GM18907 (cell line): ENCODE data around the gene S100A9.

Experiments
- ATAC-seq: cut with Tn5 transposase; IDR thresholded peaks from one replicate; pipeline ENCODE4 v1.9.1; 2021; ENCODE audit warnings: mild to moderate bottlenecking, moderate library complexity; ENCODE audit not compliant: unreplicated experiment

S100A9 gene

DNA sequence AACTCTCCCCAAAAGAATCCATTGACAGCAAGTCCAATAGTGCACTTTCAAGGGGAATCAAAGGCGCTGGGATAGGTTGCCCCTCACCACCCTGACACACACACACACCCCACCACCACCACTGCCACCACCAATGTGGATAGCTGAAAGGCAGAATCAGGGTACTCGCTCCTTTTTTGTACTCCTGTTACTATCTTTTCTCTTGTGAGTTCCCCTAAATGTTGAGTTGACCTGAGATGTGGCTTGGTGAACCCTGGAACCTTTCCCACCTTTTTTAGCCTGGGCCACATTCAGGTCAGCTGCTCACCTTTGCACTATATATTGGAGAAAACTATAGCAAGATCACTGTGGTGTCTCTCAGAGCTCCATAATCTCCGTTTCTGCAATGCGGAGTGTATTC, 29.3 kb downstream of the S100A9 start:
- no peak for ATAC-seq

DNA sequence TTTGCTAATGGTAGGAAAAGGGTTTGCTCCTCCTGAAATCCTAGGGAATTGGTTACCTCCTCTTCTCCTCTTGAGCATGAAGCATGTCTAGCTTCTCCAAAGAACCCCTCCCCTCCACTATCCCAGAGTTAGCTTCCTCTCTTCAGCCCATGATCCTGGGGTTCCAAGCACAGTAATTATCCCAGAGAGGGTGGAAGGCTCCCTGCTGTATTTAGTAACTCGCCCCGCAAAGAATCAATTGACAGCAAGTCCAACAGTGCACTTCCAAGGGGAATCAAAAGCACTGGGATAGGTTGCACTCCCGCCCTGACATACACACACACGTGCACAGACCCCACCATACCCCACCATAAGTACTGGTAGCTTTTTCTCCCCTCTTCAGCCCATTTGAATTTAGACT, 30.1 kb downstream of the S100A9 start:
- ATAC-seq, result no peak

DNA sequence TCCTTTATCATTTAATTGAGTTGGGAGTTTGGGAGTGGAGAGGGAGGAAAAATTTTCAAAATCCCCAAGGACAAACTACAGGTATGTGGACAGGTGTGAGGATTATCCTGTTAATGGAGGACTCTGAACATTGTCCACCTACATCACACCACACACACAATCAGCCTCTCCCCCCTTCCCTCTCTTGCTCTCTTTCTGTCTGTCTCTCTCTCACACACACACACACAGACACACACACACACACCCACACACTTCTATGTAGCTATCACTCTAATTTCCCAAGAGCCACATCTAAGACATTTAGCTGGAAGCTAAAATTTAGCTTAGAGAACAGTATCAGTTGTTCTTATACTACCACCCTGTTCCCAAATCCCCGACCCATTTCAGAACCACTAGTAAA, 31.7 kb downstream of the S100A9 start:
- ATAC-seq, result no peak

DNA sequence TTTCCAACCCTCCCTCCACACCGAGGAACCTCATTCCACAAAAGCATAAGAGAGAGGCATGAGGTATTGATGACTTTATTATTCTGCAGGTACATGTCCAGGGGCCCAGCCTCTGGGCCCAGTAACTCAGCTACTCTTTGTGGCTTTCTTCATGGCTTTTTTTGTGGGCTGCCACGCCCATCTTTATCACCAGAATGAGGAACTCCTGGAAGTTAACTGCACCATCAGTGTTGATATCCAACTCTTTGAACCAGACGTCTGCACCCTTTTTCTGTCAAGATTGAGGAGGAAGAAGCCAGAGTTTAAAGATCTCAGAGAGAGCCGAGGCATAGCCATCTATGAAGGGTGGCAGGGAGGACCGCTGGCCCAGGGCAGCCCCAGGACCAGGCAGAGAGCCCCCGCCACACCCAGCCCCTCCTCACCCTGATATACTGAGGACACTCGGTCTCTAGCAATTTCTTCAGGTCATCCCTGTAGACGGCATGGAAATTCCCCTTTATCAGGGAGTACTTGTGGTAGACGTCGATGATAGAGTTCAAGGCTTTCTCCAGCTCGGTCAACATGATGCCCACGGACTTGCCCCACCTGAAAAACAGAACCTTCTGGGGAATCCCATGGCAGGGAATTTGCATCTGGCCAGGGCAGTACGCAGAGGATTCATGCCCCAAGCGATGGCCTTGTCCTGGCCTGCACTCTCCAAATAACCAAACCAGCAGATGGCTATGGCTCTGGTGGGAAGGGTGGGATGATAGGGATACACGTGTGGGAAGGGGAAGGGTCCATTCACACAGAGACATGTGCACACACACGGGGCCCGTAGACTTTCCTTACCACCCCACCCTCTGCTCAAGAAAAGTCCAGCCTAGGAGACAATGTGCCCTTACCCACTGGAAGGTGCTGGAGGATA, 32.6 kb downstream of the S100A9 start:
- ATAC-seq, result no peak

DNA sequence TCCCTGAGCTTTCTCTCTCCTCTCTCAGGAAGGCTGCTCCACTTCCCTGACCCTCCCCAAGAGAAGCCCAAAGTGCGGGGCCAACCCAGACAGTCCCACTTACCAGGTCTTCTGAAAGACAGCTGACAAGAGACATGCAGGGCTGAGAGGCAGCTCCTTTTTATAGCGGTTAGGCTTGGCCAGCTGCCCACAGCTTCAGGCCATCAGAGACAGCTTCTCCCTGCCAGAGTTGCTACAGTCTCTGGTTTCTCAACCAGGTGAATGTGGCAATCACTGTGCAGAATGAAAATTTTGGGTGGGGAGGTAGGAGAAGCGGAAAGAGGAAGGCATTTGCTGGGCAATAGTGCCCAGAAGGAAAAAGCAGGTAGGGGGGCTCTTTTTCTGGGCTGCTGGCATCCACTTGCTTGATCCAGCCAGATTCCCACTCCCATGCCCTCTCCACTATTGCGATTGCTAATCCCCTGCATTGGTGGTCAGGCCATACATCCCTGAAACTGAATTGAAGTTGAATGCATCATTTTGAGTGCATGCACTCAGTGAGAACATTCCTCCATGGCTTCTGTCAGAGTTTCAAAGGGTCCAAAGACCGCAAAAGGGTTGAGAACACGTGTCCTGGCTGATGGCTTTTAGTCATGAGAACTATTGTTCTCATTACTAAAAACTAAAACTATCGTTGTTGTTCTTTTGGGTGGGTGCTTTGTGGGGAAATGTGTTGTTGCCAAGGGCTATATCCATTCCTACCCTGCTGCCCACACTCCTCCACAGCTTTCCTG, 33.5 kb downstream of the S100A9 start, which contains the start of gene S100A8:
Gene S100A8, minus strand, starts transcription at position 136 of the 773 bp plus-strand sequence. CDS start 538 bp downstream, outside the sequence.
- no peak for ATAC-seq

DNA sequence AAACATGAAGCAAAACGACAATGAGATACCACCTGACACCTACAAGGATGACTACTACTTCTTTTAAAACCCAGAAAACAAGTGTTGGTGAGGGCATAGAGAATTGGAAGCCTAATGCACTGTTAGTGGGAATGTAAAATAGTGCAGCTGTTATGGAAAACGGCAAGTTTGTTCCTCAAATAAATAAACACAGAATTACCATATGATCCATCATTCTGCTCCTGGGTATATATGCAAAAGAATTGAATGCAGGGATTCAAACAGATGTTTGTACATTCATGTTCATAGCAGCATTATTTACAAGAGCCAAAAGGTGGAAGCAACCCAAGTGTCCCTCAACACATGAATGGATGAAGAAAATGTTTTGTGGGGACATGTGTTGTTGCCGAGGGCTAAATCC, 34.6 kb downstream of the S100A9 start:
- ATAC-seq, result no peak

DNA sequence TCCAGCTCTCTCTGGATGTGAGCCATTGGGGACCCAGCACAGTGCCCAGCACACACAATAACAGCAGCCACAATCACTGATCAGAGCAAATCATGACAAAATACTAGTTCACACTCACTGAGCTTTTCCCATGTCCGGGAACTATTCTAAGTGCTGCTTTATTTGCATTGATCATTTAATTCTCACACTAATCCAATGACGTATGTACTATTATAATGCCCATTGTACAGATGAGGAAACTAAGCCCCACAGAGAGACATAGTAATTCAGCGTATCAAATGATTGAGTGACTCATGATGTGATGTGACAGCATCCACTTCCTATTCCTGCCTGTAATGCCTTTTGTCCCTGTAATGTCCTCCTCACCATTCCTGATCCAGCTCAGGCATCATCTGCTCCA, 35.2 kb downstream of the S100A9 start:
- no peak for ATAC-seq

DNA sequence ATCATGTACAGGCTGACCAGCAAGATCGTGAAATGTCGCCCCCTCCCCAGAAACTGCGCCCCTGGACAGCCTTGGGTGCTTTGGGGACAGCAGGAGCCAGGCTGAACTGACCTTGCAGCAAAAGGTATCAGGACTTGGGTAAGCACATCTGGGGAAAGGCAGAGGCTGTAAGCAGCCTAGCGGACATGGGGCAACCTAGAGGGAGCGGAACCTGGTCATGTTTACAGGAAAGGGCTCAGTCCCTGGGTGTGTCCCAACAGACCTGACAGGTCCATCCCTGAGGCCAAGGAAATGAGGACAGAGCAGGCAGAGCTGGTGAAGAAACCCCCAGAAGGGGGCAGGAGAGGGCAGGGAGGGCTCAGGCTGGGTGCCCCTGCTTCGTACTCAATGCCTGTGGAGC, 36.3 kb downstream of the S100A9 start:
- ATAC-seq, result no peak

DNA sequence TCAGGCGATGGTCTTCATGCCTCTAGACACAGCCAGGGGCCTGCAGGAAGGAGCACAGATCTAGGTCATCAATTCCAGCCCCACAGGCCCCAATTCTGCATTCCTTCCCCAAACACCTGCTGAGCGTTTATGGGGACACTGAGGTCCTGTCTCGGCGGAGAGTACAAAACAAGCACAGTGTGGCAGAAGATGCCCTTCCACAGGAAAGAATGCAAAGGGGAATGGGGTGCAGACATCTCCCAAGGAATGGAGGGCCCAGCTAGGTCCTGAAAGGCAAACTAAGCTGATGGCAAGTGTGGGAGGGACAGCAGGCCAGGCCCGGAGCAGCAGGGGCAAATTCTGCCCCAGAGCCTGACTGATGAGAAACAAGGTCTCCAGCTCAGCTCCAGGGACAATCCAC, 36.7 kb downstream of the S100A9 start:
- ATAC-seq, result no peak

DNA sequence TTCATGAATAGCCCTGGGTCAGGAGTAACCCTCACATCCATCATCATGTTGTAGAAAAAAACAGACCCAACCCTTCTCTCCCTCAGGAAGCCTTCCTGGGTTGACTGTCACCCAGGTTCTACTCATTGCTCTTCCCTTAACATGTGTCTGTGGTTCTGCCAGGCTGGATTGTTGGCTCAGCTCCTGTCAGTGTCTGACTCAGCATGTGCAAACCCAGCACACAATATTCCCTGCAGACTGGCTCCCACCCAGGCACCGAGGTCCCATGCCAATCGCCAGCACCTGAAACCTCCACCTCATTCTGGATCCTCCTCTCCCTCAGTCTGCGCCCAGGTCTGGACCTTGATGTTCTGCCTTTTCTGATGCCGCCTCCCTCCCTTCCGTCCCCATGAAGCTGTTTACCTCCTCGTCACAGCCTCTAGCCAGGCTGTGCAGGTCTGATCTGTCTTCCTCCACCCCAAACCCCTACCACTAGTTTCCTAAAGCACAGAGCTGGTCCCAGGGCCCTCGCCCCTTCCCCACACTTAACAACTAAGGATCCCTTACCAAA, 37.6 kb downstream of the S100A9 start:
- ATAC-seq, result no peak

DNA sequence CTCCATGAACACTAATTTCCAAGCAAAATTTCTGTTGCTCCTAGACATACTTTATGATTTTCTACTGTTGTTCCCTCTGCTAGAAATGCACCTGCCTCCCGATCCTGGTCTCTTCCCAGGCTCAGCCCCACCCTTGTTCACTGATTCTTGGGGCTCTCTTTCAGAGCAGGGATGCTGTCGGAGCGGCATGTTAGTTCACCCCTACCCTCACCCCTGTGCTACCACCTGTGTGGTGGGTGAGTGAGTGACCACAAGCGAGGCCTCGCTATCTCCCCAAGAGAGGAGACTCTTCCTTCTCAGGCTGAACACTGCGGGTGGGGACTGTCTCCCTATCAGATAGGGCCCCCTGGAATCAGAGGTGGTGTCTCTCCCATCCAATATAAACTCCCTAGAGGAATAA, 38.1 kb downstream of the S100A9 start:
- ATAC-seq, result no peak

DNA sequence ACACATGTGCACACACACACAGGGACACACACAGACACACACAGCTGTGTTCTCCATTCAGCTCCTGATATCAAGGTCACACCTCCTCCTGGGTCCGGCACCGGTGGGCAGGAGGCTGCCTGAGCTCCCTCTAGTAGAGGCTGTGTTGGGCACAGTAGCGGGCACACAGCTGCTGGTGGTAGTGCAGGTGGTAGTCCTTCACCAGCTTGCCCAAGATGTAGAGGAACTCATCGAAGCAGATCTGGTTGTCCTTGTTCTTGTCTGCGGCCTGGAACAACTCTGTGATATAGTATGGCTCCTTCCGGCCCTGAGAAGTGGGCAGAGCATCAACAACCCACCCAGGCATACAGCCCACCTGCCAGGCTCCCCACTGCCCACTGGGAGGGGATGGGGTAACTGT, 38.8 kb downstream of the S100A9 start:
- ATAC-seq, result no peak

DNA sequence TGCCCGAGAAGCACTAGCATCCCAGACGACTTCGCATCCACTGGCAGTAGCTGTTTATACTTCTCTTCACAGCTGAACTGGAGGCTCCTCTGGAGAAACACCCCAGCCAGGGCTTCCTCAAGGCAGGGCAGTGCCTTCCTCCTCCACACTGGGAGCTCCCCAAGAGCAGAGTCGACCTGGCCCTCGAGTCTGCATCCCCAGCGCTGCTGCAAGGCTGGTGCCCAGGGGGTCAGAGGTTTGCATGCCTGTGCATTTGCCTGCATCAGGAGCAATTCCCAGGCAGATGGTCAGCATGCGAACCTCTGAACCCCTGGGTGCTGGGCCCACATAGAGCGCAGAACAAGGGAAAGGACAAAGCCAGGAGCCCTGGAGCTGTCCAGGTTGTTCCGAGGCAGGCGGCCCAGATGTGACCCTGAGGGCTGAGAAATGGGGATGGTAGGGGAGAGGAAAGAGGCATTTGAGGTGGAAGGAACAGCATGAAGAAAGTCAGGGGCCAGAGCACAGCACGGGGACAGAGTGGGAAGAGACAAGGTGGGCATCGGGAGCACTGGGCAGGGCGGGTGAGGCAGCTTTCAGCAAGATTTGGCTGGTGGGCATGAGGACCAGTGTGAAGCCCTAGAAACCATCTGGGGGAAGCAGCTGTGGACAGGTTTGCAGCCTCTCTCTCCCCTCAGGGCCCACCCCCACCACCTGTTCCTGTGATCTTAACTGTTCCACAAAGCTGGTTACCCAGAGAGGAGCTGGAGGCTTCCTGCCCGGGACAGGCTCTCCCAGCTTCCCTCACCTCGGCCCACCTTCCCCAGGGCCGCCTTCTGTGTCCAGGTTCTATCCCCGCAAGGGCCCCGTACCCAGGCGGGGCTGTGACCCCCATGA, 39.6 kb downstream of the S100A9 start:
- ATAC-seq, result no peak

DNA sequence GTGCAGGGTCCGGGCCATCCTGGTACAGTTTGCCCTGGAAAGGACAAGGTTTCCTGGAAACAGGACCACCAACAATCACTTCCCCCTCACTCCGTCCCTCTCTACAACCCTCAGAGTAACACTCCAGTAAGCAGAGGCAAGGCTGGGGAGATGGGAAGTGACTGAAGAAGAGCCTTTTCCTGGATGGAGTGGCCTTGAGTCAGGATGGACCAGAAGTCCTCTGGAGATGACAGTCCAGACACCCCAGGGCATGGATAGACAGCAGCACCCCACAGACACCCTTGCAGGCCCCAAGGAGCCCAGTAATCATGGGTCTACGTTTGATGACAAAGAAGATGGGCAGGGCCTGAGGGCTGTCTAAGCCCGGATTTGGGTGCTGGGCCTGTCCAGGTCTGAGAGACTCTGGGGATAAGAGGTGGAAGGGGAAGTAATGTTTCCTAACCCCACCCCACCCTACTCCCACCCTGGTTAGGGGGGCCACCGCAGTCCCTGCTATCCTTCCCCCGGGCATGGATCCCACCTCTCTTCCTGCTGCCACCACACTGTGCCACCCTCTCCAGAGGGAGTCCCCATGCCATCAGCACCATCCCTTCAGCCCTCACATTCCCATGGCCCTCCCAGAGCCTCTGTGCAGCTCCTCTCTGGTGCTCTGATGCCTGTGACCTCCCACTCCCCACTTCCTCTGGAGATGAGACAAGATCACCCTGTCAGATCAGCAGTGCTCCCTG, 40.4 kb downstream of the S100A9 start:
- ATAC-seq, result no peak

DNA sequence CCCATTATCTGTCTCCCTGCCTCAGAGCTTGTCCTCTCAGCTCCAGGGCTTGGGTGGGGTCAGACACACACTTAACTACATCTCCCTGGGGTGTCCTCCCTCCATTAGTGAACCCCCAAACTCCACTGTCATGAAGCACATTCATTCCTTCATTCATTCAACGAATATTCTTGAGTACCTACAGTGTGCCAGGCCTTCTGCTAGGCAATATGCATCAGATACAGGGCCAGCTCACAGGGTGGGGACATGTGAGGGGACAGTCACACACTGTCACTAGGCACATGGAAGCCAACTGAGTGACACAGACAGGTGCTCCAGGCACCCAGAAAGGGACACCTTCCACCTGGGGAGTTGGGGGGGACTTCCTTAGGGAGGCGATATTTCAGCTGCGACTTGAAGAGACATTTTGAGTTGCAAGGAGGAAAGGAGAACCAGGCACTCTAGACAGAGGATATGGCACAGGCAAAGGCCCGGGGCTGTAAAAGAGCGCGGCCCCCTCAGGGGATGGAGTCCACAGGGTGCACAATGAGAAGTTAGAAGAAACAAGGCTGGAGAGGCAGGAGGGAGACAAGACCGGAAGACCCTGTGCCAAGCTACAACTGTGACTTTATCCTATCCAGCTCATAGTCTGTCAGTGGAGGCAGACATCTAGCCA, 41.9 kb downstream of the S100A9 start:
- ATAC-seq, result no peak

DNA sequence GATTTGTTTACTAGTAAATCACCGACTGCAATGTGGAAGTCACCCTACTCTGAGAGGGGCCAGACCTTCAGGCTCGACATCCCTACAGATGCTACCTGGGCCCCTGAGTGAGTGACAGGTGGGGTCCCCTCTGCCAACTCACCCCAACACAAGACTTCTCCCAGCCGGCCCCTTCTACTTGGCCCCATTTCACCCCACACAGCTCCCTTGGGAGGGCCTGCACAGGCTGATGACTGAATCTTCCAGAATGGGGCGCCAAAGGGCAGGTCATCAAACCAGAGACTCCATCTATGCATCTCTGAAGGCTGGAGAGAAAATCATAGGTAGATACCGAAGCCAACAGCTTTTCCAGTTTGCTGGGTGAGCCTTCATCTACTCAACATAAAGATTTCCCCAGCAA, 42.6 kb downstream of the S100A9 start:
- ATAC-seq, result no peak

DNA sequence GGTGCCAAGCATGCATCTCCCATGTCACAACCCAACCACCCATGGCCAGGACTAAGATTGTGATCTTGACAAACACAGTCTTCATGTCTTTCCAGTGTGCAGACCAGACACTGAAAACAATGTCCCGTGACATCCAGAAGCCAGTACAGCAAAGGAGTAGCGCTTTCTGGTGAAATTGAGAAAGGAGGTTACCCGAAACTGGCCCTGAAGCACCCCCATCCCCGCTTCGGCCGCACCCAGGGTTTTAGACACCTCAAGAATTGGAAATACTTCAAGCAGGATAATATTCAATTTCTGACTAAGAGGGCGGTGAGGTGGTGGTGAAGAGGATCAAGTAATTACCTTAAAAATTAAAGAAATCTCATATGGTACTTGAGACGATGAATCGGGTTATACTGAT, 43.8 kb downstream of the S100A9 start:
- ATAC-seq, result no peak

DNA sequence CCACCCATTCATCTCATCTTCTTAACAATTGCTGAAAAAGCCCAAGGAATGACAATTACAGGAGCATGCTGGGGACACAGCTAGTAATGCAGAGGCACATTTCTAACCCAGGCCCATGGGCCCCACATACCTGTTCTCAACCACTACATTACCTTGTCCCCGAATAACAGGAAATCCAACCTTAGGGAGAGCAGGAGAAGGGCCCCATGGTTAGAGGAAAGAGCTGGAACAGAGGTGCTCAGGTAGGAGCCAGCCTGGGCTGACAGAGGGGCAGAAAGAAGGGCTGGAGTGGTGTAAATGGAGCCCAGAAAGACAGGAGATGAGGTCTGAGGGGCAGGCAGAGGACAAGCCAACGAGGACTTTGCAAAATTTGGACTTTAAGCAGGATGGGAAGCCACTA, 44.6 kb downstream of the S100A9 start:
- no peak for ATAC-seq

DNA sequence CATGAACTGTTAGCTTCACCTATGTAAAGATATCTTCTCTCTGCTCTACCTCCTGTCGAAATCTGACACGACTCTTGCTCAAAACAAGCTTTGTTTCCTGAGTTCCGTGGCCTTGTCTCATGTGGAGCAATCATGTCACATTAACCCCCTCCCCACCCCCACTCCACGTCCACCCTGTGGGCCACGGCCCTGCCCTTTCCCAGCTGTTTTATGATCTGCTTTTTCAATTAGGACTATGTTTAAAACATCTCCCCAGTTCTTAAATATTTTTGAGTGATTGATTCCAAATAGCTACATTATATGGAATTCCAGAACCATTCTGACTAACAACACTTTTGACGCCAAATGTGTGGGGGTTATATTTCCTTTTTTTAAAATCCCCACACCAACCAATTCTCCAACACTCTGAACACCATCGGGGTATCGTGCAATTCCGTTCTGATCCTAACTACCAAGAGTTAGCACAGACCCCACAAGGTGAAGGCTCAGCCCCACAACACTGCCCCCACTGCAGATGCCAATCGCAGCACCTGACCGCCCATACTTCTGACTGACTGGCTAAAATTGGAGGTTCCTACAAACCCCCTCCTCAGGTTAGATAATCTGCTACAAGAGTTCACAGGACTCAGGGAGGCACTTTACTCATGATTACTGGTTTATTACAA, 45.9 kb downstream of the S100A9 start:
- ATAC-seq, result no peak
